Osteocyte (in vitro differentiated cells): ENCODE data around the gene LGR5. TPM values are rescaled to one million over a fixed set of nuclear protein-coding genes. Genes with fewer than 3 reads are reported as not detected.

Source experiments
- DNase-seq: peaks from one replicate; pipeline ENCODE4 v3.0.0; 2021; ENCODE audit warnings: mixed read lengths; ENCODE audit not compliant: unreplicated experiment; ENCODE audit errors: extremely low spot score
- H3K27ac Mint-ChIP-seq: one replicate; pipeline ENCODE4 v1.8.0; 2021; ENCODE audit warnings: mild to moderate bottlenecking, mixed read lengths; ENCODE audit not compliant: unreplicated experiment
- H3K27me3 Mint-ChIP-seq: one replicate; pipeline ENCODE4 v1.8.0; 2021; ENCODE audit warnings: mixed read lengths; ENCODE audit not compliant: unreplicated experiment
- H3K36me3 Mint-ChIP-seq: one replicate; pipeline ENCODE4 v1.8.0; 2021; ENCODE audit warnings: mixed read lengths; ENCODE audit not compliant: unreplicated experiment
- H3K4me1 Mint-ChIP-seq: one replicate; pipeline ENCODE4 v1.8.0; 2021; ENCODE audit warnings: mixed read lengths; ENCODE audit not compliant: unreplicated experiment
- H3K4me3 Mint-ChIP-seq: one replicate; pipeline ENCODE4 v1.8.0; 2021; ENCODE audit warnings: mild to moderate bottlenecking, moderate library complexity, mixed read lengths; ENCODE audit not compliant: unreplicated experiment
- H3K9me3 Mint-ChIP-seq: one replicate; pipeline ENCODE4 v1.8.0; 2021; ENCODE audit warnings: mixed read lengths; ENCODE audit not compliant: unreplicated experiment
- CTCF ChIP-seq: fragments of 200-600 bp; sonication (generic); IDR thresholded peaks from 2 replicates; pipeline ENCODE4 v1.5.0; 2021; ENCODE audit warnings: antibody characterized with exemption, mild to moderate bottlenecking, moderate library complexity
- total RNA-seq: library from RNA; stranded (reverse); gene quantifications from 2 replicates; pipeline ENCODE4 v1.2.1, GENCODE V29; 2021

The LGR5 gene
- total RNA-seq, 1 donor from 2014 or later: 55.8 TPM

GRCh38 chr12:71524626-71525025 lies 85.0 kb downstream of the LGR5 start:
- no peak for TF ChIP-seq CTCF
- Mint-ChIP-seq H3K4me3 (no peak overlapping the region), H3K36me3 (peaks cover 20% of the 10 kb centered on the region), H3K4me1 (peaks cover 12% of the 10 kb centered on the region), H3K27me3 (no peaks in the 10 kb centered on the region), H3K9me3 (peaks cover 4% of the 10 kb centered on the region), H3K27ac (no peak overlapping the region)
- no peak for DNase-seq

GRCh38 chr12:71533703-71534102 lies 94.1 kb downstream of the LGR5 start:
- peaks cover 18% of the 10 kb centered on the region for H3K36me3 Mint-ChIP-seq
- H3K9me3 Mint-ChIP-seq: no peaks in the 10 kb centered on the region
- H3K4me1 Mint-ChIP-seq: peaks cover 17% of the 10 kb centered on the region
- DNase-seq: no peak
- TF ChIP-seq CTCF: no peak
- H3K4me3 Mint-ChIP-seq: no peak overlapping the region
- H3K27ac Mint-ChIP-seq: peak overlapping the region; percentile 16
- no peaks in the 10 kb centered on the region for H3K27me3 Mint-ChIP-seq

GRCh38 chr12:71536279-71536938 lies 96.8 kb downstream of the LGR5 start:
- Mint-ChIP-seq H3K4me1 (peaks cover 17% of the 10 kb centered on the region), H3K27me3 (no peaks in the 10 kb centered on the region), H3K9me3 (no peaks in the 10 kb centered on the region), H3K36me3 (peaks cover 14% of the 10 kb centered on the region), H3K27ac (no peak overlapping the region), H3K4me3 (no peak overlapping the region)
- no peak for TF ChIP-seq CTCF
- DNase-seq: no peak

- DNase-seq: no peak
- Mint-ChIP-seq H3K27ac (no peak overlapping the region), H3K27me3 (no peaks in the 10 kb centered on the region), H3K36me3 (peaks cover 14% of the 10 kb centered on the region), H3K4me1 (peaks cover 17% of the 10 kb centered on the region), H3K9me3 (no peaks in the 10 kb centered on the region), H3K4me3 (no peak overlapping the region)
- TF ChIP-seq CTCF: no peak
These were observed 97.5 kb downstream of the LGR5 start for GRCh38 chr12:71536939-71537622.

- Mint-ChIP-seq H3K36me3 (peaks cover 14% of the 10 kb centered on the region), H3K27me3 (no peaks in the 10 kb centered on the region), H3K27ac (no peak overlapping the region), H3K4me1 (peaks cover 12% of the 10 kb centered on the region), H3K4me3 (no peak overlapping the region), H3K9me3 (no peaks in the 10 kb centered on the region)
- TF ChIP-seq CTCF: no peak
- DNase-seq: no peak
These were observed 99.2 kb downstream of the LGR5 start for GRCh38 chr12:71538807-71539206.
